Left lung (tissue), 10 donors: Measurements from ENCODE around the gene KSR1. TPM values are rescaled to one million over a fixed set of nuclear protein-coding genes. Genes with fewer than 3 reads are reported as not detected.

Experiments used
- ATAC-seq: fragments of 200-7000 bp; cut with Tn5 transposase; one replicate; pipeline ENCODE4 v1.9.1; 2020; ENCODE audit warnings: moderate library complexity
- DNase-seq, 4 donors: peaks; one replicate each; pipeline ENCODE4 v3.0.0-alpha.2; 2013 to 2020
- H3K27ac ChIP-seq, 2 donors: fragments of 200-600 bp; sonication (generic) in 1 of 2; one replicate each; pipeline versions ENCODE4 v1.5.0 to v1.8.0; 2020 to 2021
- H3K27me3 ChIP-seq, 2 donors: fragments of 200-600 bp; sonication (generic) in 1 of 2; one replicate each; pipeline versions ENCODE4 v1.5.0 to v1.8.0; 2020 to 2021
- H3K36me3 ChIP-seq, 2 donors: fragments of 200-600 bp; sonication (generic) in 1 of 2; one replicate each; pipeline versions ENCODE4 v1.5.0 to v1.8.0; 2020 to 2021
- H3K4me1 ChIP-seq, 2 donors: fragments of 200-600 bp; one replicate each; pipeline ENCODE4 v1.8.0; 2021
- H3K4me3 ChIP-seq, 2 donors: fragments of 200-600 bp; sonication (generic) in 1 of 2; one replicate each; pipeline versions ENCODE4 v1.5.0 to v1.8.0; 2020 to 2021; ENCODE audit warnings: mild to moderate bottlenecking in 1 of 2
- H3K9me3 ChIP-seq, 2 donors: fragments of 200-600 bp; sonication (generic) in 1 of 2; one replicate each; pipeline versions ENCODE4 v1.5.0 to v1.8.0; 2020 to 2021
- intact Hi-C, 2 donors: fragments of 100-400 bp; cut with DNase I; formaldehyde crosslinking; loops; one replicate each; pipeline versions ENCODE4 v1.11.2 to v1.14.2; 2022
- polyA plus RNA-seq, 6 donors: library from polyadenylated mRNA; unstranded; fragments of 120-200 nt; gene quantifications; one replicate each; pipeline ENCODE4 v1.2.1, GENCODE V29; 2013; ENCODE audit not compliant: insufficient read length in 6 of 6
- total RNA-seq, 2 donors: library from RNA; stranded (reverse); fragmentation: NEBNext Ultra II Directional; extraction: Animal tissue kit (Norgen Biotek cat#: 25700); gene quantifications; one replicate each; pipeline ENCODE4 v1.2.1, GENCODE V29; 2021
- TF ChIP-seq, protein P1 (sequence below), 2 donors: fragments of 200-600 bp; sonication (generic) in 1 of 2; IDR thresholded peaks; one replicate each; pipeline versions ENCODE4 v1.5.0 to v1.8.0; 2021; ENCODE audit warnings: antibody characterized with exemption in 2 of 2
- donor health status: DM: no; HTN: yes; CAD: no.
- donor health status: DM: no; HTN: no; CAD: no.

KSR1 gene
- total and polyA plus RNA-seq, 8 donors: 35.0 to 70.0 (median 62.5) TPM

DNA sequence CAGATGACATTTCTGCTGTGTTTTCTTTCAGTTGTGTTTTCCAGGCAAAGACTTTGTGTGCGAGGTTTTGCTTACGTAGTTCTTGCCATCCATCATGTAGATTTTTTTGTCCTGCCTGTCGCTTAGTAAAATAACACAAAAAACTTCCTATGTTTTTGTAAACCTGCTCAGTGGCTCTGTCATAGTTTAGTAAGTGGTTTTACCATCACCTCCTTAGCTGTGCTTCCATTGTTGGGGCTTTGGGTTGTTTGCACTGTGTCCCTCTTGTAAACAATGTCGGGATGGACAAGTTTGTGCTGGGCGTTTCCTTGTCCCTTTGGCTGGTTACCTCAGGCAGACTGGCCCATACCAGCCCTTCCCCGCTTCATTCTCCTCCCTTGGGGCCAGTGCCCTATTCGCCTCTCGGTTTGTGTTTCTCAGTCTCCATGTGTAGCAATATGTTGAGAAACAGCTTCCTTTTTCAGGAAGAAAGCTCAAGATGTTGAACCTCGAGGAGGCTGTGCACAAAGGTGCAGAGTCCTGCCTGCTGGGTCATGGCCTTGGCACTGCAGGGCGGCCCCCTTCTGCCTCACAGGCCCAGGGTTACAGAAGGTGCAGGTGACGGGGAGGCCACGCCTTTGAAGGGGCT, 74.6 kb downstream of the KSR1 start:
- Histone ChIP-seq H3K4me3 (no peak overlapping the region), H3K36me3 (no peaks in the 10 kb centered on the region), H3K27me3 (no peaks in the 10 kb centered on the region), H3K27ac (peak overlapping the region; percentile 72 to 93), H3K4me1 (peaks cover 47 to 98% of the 10 kb centered on the region in 2 donors), H3K9me3 (no peaks in the 10 kb centered on the region)
- TF ChIP-seq, protein P1, sequence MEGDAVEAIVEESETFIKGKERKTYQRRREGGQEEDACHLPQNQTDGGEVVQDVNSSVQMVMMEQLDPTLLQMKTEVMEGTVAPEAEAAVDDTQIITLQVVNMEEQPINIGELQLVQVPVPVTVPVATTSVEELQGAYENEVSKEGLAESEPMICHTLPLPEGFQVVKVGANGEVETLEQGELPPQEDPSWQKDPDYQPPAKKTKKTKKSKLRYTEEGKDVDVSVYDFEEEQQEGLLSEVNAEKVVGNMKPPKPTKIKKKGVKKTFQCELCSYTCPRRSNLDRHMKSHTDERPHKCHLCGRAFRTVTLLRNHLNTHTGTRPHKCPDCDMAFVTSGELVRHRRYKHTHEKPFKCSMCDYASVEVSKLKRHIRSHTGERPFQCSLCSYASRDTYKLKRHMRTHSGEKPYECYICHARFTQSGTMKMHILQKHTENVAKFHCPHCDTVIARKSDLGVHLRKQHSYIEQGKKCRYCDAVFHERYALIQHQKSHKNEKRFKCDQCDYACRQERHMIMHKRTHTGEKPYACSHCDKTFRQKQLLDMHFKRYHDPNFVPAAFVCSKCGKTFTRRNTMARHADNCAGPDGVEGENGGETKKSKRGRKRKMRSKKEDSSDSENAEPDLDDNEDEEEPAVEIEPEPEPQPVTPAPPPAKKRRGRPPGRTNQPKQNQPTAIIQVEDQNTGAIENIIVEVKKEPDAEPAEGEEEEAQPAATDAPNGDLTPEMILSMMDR (IDR thresholded peaks at IDR 0.05): no peak
- DNase-seq (peak in 3 of 4 donors; percentile 60 to 85 (median 75)), ATAC-seq (peak; percentile 52)
- intact Hi-C loops: no loop called here

DNA sequence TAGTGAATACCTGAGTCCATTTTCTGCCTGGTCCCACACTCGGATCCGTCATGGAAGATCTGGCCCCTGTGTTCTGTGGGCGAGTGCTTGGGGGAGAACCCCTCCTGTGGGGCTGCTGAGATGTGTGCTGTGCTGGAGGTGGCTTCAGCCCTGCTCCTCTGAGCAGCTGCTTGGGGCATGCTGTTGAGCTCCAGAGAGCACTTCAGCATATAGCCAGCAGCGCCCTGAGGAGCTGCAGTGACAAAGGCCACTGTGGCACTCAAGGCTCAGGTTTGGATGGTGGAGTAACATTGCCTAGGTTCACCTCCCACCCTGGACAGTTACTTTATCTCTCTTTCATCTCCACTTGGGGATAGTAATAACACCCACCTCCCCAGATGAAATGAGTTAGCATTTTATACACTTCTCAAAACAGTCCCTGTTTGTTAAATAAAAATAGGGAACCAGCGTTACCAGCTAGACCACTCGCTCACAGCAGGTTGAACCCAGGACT, 75.3 kb downstream of the KSR1 start:
- Histone ChIP-seq H3K27ac (peak overlapping the region; percentile 72 to 93), H3K4me1 (peaks cover 53 to 98% of the 10 kb centered on the region in 2 donors), H3K36me3 (no peaks in the 10 kb centered on the region), H3K9me3 (no peaks in the 10 kb centered on the region), H3K4me3 (no peak overlapping the region), H3K27me3 (no peaks in the 10 kb centered on the region)
- DNase-seq: no peak
- peak; percentile 44 for ATAC-seq
- TF ChIP-seq, protein P1 (IDR thresholded peaks at IDR 0.05): no peak
- intact Hi-C loops: no loop called here

DNA sequence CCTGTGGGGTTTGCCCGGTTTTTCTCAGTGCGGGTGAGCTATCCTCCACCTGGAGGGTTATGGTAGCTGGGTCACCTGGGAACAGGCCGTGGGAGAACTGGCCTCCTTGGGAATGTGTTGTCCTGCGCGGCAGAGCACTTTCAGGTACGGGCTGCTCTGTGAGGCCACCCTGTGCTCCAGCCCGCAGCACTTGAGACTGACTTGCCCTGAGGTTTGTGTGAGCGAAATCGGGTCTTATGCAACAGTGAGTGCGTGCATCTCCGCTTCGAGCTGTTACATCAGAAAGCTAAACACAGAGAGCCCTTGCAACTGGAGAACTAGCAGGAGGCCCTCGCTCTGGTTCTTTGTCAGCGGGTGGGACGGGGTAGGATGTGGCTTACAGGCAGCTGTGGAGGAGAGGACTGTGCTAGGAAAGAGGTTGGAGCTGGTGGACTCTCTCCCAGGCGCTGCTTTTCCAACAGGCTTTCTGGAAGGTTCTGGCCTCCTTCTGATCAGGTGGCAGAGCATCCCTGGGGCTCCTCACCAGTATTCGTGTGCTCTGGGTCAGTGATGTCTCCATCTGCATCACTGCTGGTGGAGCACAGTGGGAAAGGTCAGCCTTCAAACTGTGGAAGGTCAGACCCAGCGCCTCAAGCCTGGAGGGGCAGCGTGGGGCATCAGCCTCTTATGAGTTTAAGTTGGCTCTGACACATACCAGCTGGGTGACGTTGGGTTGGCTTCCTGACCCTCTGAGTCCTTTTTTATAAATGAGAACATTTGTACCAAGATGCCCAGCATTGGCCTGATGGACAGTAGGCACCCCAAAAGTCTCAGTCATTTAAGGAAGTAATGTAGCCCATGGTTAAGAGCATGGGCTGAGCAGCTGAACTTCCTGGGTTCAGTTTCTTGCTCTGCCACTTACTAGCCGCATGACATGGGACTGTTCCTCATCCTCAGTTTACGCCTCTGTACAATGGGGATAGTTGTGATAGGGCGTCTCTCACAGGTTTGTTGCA, 76.3 kb downstream of the KSR1 start:
- Histone ChIP-seq H3K27ac (peak overlapping the region; percentile 72 to 93), H3K4me3 (no peak overlapping the region), H3K4me1 (peaks cover 53 to 88% of the 10 kb centered on the region in 2 donors), H3K27me3 (no peaks in the 10 kb centered on the region), H3K9me3 (no peaks in the 10 kb centered on the region), H3K36me3 (no peaks in the 10 kb centered on the region)
- peak; percentile 68 to 93 (median 88) for DNase-seq
- ATAC-seq: peak; percentile 81
- intact Hi-C loops: no loop called here
- TF ChIP-seq, protein P1 (IDR thresholded peaks at IDR 0.05): no peak

DNA sequence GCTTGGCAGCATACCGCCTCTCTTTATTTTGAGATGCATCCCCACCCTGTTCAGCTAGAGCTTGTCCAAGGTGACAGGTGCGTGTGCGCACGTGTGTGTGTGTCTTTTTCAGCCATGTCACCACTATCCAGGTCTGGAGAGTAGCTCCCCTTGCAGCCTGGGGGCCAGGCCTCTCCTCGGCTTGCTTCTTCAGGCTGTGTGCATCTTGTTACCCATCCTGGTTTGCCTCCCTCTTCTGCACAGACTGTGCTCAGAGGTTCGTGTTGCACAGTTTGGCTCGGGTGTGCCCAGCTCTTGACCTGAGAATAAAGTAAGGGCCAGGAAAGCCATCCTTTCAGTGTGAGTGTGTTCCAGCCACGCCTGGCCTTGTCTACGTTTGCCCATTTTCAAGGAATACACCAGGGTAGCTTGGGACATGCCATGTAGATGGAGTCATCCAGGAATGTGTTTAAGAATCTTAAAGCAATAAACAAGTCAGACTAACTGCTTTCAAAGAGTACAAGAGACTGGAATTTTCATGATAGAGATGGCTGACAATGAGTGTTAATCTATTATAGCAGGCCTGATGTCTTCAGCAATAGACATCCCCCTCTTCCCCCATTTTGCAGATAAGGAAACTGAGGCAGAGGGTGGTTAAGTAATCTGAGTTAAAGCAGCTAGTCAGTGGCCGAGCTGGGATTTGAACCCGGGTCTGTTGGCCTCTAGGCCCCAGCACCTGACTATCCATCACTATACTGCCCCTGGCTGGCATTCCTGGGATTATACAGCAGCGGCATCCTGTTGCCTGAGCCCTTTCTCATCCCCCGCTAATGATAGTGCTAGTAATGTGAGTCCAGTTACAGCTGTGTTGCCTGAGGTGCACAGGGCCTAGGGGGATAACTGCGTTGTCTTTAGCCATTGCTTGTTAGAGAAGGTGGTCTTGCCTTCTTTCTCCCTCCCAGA, 77.9 kb downstream of the KSR1 start:
- H3K4me1 ChIP-seq: peaks cover 46 to 74% of the 10 kb centered on the region in 2 donors
- peak overlapping the region in 1 of 2 donors; percentile 93 for H3K27ac ChIP-seq
- H3K4me3 ChIP-seq: no peak overlapping the region
- H3K27me3 ChIP-seq: no peaks in the 10 kb centered on the region
- no peaks in the 10 kb centered on the region for H3K9me3 ChIP-seq
- ATAC-seq: no peak
- H3K36me3 ChIP-seq: no peaks in the 10 kb centered on the region
- TF ChIP-seq, protein P1 (IDR thresholded peaks at IDR 0.05): no peak
- DNase-seq: no peak
- intact Hi-C loops: no loop called here
